GM23338 (cell line): ENCODE results near the gene FFAR3. TPM values are rescaled to one million over a fixed set of nuclear protein-coding genes. Genes with fewer than 3 reads are reported as not detected.
A peak's percentile ranks its signal among the peaks of the same experiment; 100 is the strongest.

Experiments
- ATAC-seq: fragments of 200-7000 bp; cut with Tn5 transposase; 3 replicates; pipeline ENCODE4 v1.9.1; 2020
- DNase-seq: peaks from one replicate; pipeline ENCODE4 v3.0.0-alpha.2; 2015; ENCODE audit warnings: low spot score
- H2AFZ ChIP-seq: fragments of 200-600 bp; sonication (generic); 2 replicates; pipeline ENCODE4 v1.8.0; 2016; ENCODE audit warnings: antibody characterized with exemption, mild to moderate bottlenecking, moderate library complexity
- H3F3A ChIP-seq: fragments of 200-600 bp; sonication (generic); replicated peaks from 2 replicates; pipeline ENCODE4 v1.8.0; 2017; ENCODE audit warnings: antibody characterized with exemption, mixed run types, low read depth
- H3K27ac ChIP-seq: fragments of 200-600 bp; sonication (generic); 2 replicates; pipeline ENCODE4 v1.6.1; 2016; ENCODE audit warnings: low read depth
- H3K27me3 ChIP-seq: fragments of 200-600 bp; sonication (generic); 2 replicates; pipeline ENCODE4 v1.8.0; 2016; ENCODE audit warnings: mild to moderate bottlenecking, mixed run types, moderate library complexity; ENCODE audit not compliant: insufficient read depth
- H3K36me3 ChIP-seq: fragments of 200-600 bp; sonication (generic); 2 replicates; pipeline ENCODE4 v1.8.0; 2016; ENCODE audit warnings: mild to moderate bottlenecking; ENCODE audit not compliant: insufficient read depth
- H3K4me1 ChIP-seq: fragments of 200-600 bp; sonication (generic); 2 replicates; pipeline ENCODE4 v1.8.0; 2016; ENCODE audit warnings: mild to moderate bottlenecking, moderate library complexity; ENCODE audit not compliant: insufficient read depth
- H3K4me2 ChIP-seq: fragments of 200-600 bp; sonication (generic); 2 replicates; pipeline ENCODE4 v1.7.1; 2017; ENCODE audit warnings: mixed run types
- H3K4me3 ChIP-seq: fragments of 200-600 bp; sonication (generic); 2 replicates; pipeline ENCODE4 v1.6.1; 2016; ENCODE audit warnings: mixed run types
- H3K79me2 ChIP-seq: fragments of 200-600 bp; sonication (generic); replicated peaks from 2 replicates; pipeline ENCODE4 v1.8.0; 2017; ENCODE audit warnings: mild to moderate bottlenecking; ENCODE audit not compliant: insufficient read depth
- H3K9me2 ChIP-seq: fragments of 200-600 bp; sonication (generic); 2 replicates; pipeline ENCODE4 v1.8.0; 2017; ENCODE audit not compliant: insufficient read depth
- H4K20me1 ChIP-seq: fragments of 200-600 bp; sonication (generic); replicated peaks from 2 replicates; pipeline ENCODE4 v1.8.0; 2017; ENCODE audit warnings: mild to moderate bottlenecking; ENCODE audit not compliant: insufficient read depth
- H3K27ac Mint-ChIP-seq: 2 replicates; pipeline ENCODE4 v1.8.0; 2020; ENCODE audit warnings: inconsistent platforms, mild to moderate bottlenecking, moderate library complexity, mixed read lengths
- H3K27me3 Mint-ChIP-seq: 3 replicates; pipeline ENCODE4 v1.8.0; 2022; ENCODE audit warnings: low read depth, mild to moderate bottlenecking, moderate library complexity, mixed read lengths, inconsistent platforms; ENCODE audit not compliant: insufficient read depth, poor library complexity
- H3K36me3 Mint-ChIP-seq: 3 replicates; pipeline ENCODE4 v1.8.0; 2021; ENCODE audit warnings: low read depth, mild to moderate bottlenecking, inconsistent platforms, moderate library complexity, mixed read lengths
- H3K4me1 Mint-ChIP-seq: 3 replicates; pipeline ENCODE4 v1.8.0; 2020; ENCODE audit warnings: mild to moderate bottlenecking, inconsistent platforms, mixed read lengths
- H3K4me3 Mint-ChIP-seq: 3 replicates; pipeline ENCODE4 v1.8.0; 2021; ENCODE audit warnings: moderate library complexity, mild to moderate bottlenecking, inconsistent platforms, mixed read lengths
- H3K9me3 Mint-ChIP-seq: 3 replicates; pipeline ENCODE4 v1.8.0; 2020; ENCODE audit warnings: moderate library complexity, mild to moderate bottlenecking, inconsistent platforms, mixed read lengths
- CREB1 ChIP-seq: fragments of 250-450 bp; sonication (Bioruptor Pico); IDR thresholded peaks from 2 replicates; pipeline ENCODE4 v1.5.0; 2020; ENCODE audit warnings: low read depth, mild to moderate bottlenecking, moderate library complexity
- EZH2 ChIP-seq: fragments of 200-600 bp; sonication (generic); IDR thresholded peaks from one replicate; pipeline ENCODE4 v1.8.0; 2017; ENCODE audit warnings: antibody characterized with exemption, mild to moderate bottlenecking, low read depth; ENCODE audit not compliant: unreplicated experiment
- EZH2phosphoT487 ChIP-seq: fragments of 200-600 bp; sonication (generic); IDR thresholded peaks from one replicate; pipeline ENCODE4 v1.8.1; 2018; ENCODE audit warnings: antibody characterized with exemption; ENCODE audit not compliant: unreplicated experiment
- POLR2AphosphoS5 ChIP-seq: IDR thresholded peaks from 2 replicates; pipeline ENCODE4 v1.6.1; 2016; ENCODE audit warnings: antibody characterized with exemption, low read depth
- STAT1 ChIP-seq: IDR thresholded peaks from one replicate; pipeline ENCODE4 v1.6.1; 2016; ENCODE audit warnings: antibody characterized with exemption; ENCODE audit not compliant: unreplicated experiment
- ZNF114 ChIP-seq: fragments of 250-450 bp; sonication (Bioruptor Pico); IDR thresholded peaks from 2 replicates; pipeline ENCODE4 v1.5.0; 2020; ENCODE audit warnings: mild to moderate bottlenecking, moderate library complexity
- ZNF331 ChIP-seq: fragments of 250-450 bp; sonication (Bioruptor Pico); IDR thresholded peaks from 2 replicates; pipeline ENCODE4 v1.5.0; 2020; ENCODE audit warnings: low read depth, mild to moderate bottlenecking, moderate library complexity
- polyA plus RNA-seq: library from polyadenylated mRNA; unstranded; fragments of >200 nt; fragmentation: Nextera tagmentation; extraction: Ambion mirVana; gene quantifications from 2 replicates; pipeline ENCODE4 v1.2.1, GENCODE V29; 2016
- total RNA-seq: library from RNA; depleted of rRNA; stranded (reverse); fragments of >200 nt; shearing (Covaris generic); gene quantifications from 2 replicates; pipeline ENCODE4 v1.2.3, GENCODE V29; 2014
- TF ChIP-seq, protein P1 (sequence below): fragments of 250-450 bp; sonication (Bioruptor Pico); IDR thresholded peaks from 2 replicates; pipeline ENCODE4 v1.5.0; 2020; ENCODE audit warnings: mild to moderate bottlenecking, moderate library complexity
- TF ChIP-seq, protein P2 (sequence below): IDR thresholded peaks from 2 replicates; pipeline ENCODE4 v1.6.1; 2016; ENCODE audit warnings: antibody characterized with exemption
- TF ChIP-seq, protein P3 (sequence below): IDR thresholded peaks from one replicate; pipeline ENCODE4 v1.6.1; 2018; ENCODE audit warnings: antibody characterized with exemption; ENCODE audit not compliant: unreplicated experiment

FFAR3 gene
- total and polyA plus RNA-seq, 2 experiments from 2014 or later, result 0.35 TPM; not detected in 1

GRCh38 chr19:35332817-35333216, 25.4 kb upstream of the FFAR3 start:
- H4K20me1 ChIP-seq, result no peaks in the 10 kb centered on the region
- H3K36me3 ChIP-seq, result no peaks in the 10 kb centered on the region
- no peak overlapping the region for H3K27ac ChIP-seq
- peak overlapping the region; percentile 28; the same call in 1 of the 2 replicates for H2AFZ ChIP-seq
- Mint-ChIP-seq H3K4me1 (peaks cover 7% of the 10 kb centered on the region), H3K36me3 (no peaks in the 10 kb centered on the region), H3K9me3 (no peaks in the 10 kb centered on the region; the same call in 2 of the 3 replicates), H3K27ac (no peak overlapping the region), H3K27me3 (peaks cover 5% of the 10 kb centered on the region), H3K4me3 (no peak overlapping the region)
- ATAC-seq (no peak; the same call in 2 of the 3 replicates), DNase-seq (peak; percentile 12)
- no peak overlapping the region for H3K4me2 ChIP-seq
- no peaks in the 10 kb centered on the region for H3F3A ChIP-seq
- no peaks in the 10 kb centered on the region for H3K9me2 ChIP-seq
- no peak for TF ChIP-seq CREB1 (CRISPR knock-in tag)
- TF ChIP-seq EZH2, result no peak
- no peaks in the 10 kb centered on the region for H3K4me1 ChIP-seq
- H3K4me3 ChIP-seq, result no peak overlapping the region
- H3K27me3 ChIP-seq, result no peaks in the 10 kb centered on the region
- no peaks in the 10 kb centered on the region for H3K79me2 ChIP-seq

DNA sequence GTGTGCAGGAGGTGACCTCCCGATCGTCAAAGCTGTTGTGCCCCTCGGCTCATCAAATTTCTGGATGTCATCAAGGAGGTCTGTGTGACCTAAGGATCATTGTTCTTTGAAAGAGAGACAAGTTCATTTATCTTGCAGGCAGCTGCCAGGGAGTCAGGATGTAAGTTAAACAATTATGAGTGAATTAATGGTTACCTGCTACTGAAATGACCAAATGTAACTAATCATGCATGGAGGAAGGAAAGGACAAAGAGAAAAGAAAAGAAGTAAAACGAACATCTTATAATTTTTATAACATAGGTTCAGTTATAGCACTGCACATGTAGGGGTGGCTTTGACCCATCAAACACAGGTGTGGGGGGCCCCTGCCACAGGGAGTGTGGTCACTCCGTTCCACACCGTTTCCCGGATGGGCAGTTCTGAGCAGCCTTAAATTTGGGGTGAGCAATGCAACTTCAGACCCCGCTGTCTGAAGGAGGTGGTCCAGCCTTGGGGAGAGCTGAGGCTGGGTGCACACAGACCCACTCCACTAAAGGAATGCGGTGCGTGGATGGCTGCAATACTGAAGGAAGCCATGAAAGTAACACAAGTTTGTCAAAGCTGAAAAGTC, 24.0 kb upstream of the FFAR3 start:
- H2AFZ ChIP-seq, result no peak overlapping the region
- Mint-ChIP-seq H3K27me3 (peaks cover 5% of the 10 kb centered on the region), H3K36me3 (no peaks in the 10 kb centered on the region), H3K4me3 (no peak overlapping the region), H3K9me3 (no peaks in the 10 kb centered on the region; the same call in 2 of the 3 replicates), H3K27ac (no peak overlapping the region), H3K4me1 (no peaks in the 10 kb centered on the region; the same call in 2 of the 3 replicates)
- no peaks in the 10 kb centered on the region for H3K9me2 ChIP-seq
- no peak for ATAC-seq
- no peaks in the 10 kb centered on the region for H3K79me2 ChIP-seq
- H3K27me3 ChIP-seq, result no peaks in the 10 kb centered on the region
- H3K27ac ChIP-seq, result no peak overlapping the region
- H3K4me2 ChIP-seq, result no peak overlapping the region
- H4K20me1 ChIP-seq, result no peaks in the 10 kb centered on the region
- H3F3A ChIP-seq, result no peaks in the 10 kb centered on the region
- no peaks in the 10 kb centered on the region for H3K4me1 ChIP-seq
- no peak overlapping the region for H3K4me3 ChIP-seq
- H3K36me3 ChIP-seq, result no peaks in the 10 kb centered on the region
- no peak for DNase-seq
- TF ChIP-seq, protein P1, sequence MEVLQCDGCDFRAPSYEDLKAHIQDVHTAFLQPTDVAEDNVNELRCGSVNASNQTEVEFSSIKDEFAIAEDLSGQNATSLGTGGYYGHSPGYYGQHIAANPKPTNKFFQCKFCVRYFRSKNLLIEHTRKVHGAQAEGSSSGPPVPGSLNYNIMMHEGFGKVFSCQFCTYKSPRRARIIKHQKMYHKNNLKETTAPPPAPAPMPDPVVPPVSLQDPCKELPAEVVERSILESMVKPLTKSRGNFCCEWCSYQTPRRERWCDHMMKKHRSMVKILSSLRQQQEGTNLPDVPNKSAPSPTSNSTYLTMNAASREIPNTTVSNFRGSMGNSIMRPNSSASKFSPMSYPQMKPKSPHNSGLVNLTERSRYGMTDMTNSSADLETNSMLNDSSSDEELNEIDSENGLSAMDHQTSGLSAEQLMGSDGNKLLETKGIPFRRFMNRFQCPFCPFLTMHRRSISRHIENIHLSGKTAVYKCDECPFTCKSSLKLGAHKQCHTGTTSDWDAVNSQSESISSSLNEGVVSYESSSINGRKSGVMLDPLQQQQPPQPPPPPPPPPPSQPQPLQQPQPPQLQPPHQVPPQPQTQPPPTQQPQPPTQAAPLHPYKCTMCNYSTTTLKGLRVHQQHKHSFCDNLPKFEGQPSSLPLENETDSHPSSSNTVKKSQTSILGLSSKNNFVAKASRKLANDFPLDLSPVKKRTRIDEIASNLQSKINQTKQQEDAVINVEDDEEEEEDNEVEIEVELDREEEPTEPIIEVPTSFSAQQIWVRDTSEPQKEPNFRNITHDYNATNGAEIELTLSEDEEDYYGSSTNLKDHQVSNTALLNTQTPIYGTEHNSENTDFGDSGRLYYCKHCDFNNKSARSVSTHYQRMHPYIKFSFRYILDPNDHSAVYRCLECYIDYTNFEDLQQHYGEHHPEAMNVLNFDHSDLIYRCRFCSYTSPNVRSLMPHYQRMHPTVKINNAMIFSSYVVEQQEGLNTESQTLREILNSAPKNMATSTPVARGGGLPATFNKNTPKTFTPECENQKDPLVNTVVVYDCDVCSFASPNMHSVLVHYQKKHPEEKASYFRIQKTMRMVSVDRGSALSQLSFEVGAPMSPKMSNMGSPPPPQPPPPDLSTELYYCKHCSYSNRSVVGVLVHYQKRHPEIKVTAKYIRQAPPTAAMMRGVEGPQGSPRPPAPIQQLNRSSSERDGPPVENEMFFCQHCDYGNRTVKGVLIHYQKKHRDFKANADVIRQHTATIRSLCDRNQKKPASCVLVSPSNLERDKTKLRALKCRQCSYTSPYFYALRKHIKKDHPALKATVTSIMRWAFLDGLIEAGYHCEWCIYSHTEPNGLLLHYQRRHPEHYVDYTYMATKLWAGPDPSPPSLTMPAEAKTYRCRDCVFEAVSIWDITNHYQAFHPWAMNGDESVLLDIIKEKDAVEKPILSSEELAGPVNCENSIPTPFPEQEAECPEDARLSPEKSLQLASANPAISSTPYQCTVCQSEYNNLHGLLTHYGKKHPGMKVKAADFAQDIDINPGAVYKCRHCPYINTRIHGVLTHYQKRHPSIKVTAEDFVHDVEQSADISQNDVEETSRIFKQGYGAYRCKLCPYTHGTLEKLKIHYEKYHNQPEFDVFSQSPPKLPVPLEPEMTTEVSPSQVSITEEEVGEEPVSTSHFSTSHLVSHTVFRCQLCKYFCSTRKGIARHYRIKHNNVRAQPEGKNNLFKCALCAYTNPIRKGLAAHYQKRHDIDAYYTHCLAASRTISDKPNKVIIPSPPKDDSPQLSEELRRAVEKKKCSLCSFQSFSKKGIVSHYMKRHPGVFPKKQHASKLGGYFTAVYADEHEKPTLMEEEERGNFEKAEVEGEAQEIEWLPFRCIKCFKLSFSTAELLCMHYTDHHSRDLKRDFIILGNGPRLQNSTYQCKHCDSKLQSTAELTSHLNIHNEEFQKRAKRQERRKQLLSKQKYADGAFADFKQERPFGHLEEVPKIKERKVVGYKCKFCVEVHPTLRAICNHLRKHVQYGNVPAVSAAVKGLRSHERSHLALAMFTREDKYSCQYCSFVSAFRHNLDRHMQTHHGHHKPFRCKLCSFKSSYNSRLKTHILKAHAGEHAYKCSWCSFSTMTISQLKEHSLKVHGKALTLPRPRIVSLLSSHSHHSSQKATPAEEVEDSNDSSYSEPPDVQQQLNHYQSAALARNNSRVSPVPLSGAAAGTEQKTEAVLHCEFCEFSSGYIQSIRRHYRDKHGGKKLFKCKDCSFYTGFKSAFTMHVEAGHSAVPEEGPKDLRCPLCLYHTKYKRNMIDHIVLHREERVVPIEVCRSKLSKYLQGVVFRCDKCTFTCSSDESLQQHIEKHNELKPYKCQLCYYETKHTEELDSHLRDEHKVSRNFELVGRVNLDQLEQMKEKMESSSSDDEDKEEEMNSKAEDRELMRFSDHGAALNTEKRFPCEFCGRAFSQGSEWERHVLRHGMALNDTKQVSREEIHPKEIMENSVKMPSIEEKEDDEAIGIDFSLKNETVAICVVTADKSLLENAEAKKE (CRISPR knock-in tag), result no peak
- TF ChIP-seq, protein P2, sequence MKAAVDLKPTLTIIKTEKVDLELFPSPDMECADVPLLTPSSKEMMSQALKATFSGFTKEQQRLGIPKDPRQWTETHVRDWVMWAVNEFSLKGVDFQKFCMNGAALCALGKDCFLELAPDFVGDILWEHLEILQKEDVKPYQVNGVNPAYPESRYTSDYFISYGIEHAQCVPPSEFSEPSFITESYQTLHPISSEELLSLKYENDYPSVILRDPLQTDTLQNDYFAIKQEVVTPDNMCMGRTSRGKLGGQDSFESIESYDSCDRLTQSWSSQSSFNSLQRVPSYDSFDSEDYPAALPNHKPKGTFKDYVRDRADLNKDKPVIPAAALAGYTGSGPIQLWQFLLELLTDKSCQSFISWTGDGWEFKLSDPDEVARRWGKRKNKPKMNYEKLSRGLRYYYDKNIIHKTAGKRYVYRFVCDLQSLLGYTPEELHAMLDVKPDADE, result no peak
- TF ChIP-seq, protein P3, sequence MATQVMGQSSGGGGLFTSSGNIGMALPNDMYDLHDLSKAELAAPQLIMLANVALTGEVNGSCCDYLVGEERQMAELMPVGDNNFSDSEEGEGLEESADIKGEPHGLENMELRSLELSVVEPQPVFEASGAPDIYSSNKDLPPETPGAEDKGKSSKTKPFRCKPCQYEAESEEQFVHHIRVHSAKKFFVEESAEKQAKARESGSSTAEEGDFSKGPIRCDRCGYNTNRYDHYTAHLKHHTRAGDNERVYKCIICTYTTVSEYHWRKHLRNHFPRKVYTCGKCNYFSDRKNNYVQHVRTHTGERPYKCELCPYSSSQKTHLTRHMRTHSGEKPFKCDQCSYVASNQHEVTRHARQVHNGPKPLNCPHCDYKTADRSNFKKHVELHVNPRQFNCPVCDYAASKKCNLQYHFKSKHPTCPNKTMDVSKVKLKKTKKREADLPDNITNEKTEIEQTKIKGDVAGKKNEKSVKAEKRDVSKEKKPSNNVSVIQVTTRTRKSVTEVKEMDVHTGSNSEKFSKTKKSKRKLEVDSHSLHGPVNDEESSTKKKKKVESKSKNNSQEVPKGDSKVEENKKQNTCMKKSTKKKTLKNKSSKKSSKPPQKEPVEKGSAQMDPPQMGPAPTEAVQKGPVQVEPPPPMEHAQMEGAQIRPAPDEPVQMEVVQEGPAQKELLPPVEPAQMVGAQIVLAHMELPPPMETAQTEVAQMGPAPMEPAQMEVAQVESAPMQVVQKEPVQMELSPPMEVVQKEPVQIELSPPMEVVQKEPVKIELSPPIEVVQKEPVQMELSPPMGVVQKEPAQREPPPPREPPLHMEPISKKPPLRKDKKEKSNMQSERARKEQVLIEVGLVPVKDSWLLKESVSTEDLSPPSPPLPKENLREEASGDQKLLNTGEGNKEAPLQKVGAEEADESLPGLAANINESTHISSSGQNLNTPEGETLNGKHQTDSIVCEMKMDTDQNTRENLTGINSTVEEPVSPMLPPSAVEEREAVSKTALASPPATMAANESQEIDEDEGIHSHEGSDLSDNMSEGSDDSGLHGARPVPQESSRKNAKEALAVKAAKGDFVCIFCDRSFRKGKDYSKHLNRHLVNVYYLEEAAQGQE, result no peak
- TF ChIP-seq CREB1 (CRISPR knock-in tag), result no peak
- no peak for TF ChIP-seq POLR2AphosphoS5
- no peak for TF ChIP-seq ZNF331 (CRISPR knock-in tag)
- no peak for TF ChIP-seq EZH2
- TF ChIP-seq ZNF114 (CRISPR knock-in tag), result no peak
- TF ChIP-seq EZH2phosphoT487, result no peak
- TF ChIP-seq STAT1, result no peak
